ENCODE measurements around the gene UNC80. TPM values are rescaled to one million over a fixed set of nuclear protein-coding genes. Genes with fewer than 3 reads are reported as not detected.

The UNC80 gene
- total and polyA plus RNA-seq, 2 donors (not counting 3 experiments of a cell fraction or from before 2014, with no cell fraction given) = not detected

DNA sequence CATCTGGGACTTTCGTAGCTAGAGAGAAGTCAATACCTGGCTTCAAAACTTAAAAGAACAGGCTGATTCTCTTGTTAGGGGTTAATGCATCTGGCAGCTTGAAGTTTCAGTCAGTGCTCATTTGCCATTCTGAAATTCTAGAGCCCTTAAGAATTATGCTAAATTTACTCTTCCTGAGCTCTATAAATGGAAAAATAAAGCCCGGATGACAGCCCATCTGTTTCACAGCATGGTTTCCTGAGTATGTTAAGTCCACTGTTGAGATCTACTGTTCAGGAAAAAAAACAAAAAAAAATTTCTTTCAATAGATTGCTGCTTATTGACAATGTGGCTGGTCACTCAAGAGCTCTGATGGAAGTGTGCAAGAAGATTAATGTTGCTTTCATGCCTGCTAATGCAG, 129.5 kb downstream of the UNC80 start:
- Histone ChIP-seq H3K79me2 (ENCODE audit: control insufficient read depth, insufficient read depth, low read length) (no peaks in the 10 kb centered on the region), H3K9ac (replicated peaks; ENCODE audit: extremely low read depth, insufficient read depth, low read length) (no peak overlapping the region), H3K4me1 (ENCODE audit: control insufficient read depth, extremely low read depth, insufficient read depth, low read length) (no peaks in the 10 kb centered on the region), H3K4me3 (replicated peaks in 1 of 3; ENCODE audit: insufficient read depth in 1 of 3, low read depth in 1 of 3, low read length in 3 of 3) (no peak overlapping the region), H4K20me1 (replicated peaks; ENCODE audit: control insufficient read depth, extremely low read depth, insufficient read depth, low read length) (no peaks in the 10 kb centered on the region), H3K27me3 (ENCODE audit: control insufficient read depth in 2 of 2, insufficient read depth in 2 of 2, low read length in 2 of 2) (no peaks in the 10 kb centered on the region), H3K9me3 (replicated peaks; ENCODE audit: control insufficient read depth, insufficient read depth, low read length) (no peaks in the 10 kb centered on the region), H3K9me1 (replicated peaks; ENCODE audit: control insufficient read depth, extremely low read depth, insufficient read depth, low read length) (no peaks in the 10 kb centered on the region), H3K27ac (ENCODE audit: insufficient read depth, low read depth, low read length) (no peak overlapping the region), H3K36me3 (ENCODE audit: control insufficient read depth in 2 of 2, extremely low read depth in 1 of 2, insufficient read depth in 2 of 2, low read length in 2 of 2) (no peaks in the 10 kb centered on the region), H2AFZ (ENCODE audit: low read depth, low read length) (no peak overlapping the region), H3K4me2 (ENCODE audit: insufficient read depth, low read length) (no peak overlapping the region)
- CTCF ChIA-PET = no interaction called here
- TF ChIP-seq FOS (IDR thresholded peaks at IDR 0.05; ENCODE audit: borderline replicate concordance, insufficient read depth, low read length) (no peak), POLR2AphosphoS5 (IDR thresholded peaks at IDR 0.05; ENCODE audit: insufficient read depth, low read depth, low read length) (no peak), POLR2A (IDR thresholded peaks at IDR 0.05; ENCODE audit: low read depth, low read length) (no peak), JUN (IDR thresholded peaks at IDR 0.05; ENCODE audit: borderline replicate concordance, insufficient read depth, insufficient read length, low read depth) (no peak), MYC (IDR thresholded peaks at IDR 0.05; ENCODE audit: low read depth, low read length) (no peak), EZH2 (IDR thresholded peaks at IDR 0.05; ENCODE audit: borderline replicate concordance, low read depth, low read length, severe bottlenecking) (no peak), GATA2 (IDR thresholded peaks at IDR 0.05; ENCODE audit: insufficient read depth, insufficient read length, low read depth, low read length) (no peak)
- TF ChIP-seq, protein P1, sequence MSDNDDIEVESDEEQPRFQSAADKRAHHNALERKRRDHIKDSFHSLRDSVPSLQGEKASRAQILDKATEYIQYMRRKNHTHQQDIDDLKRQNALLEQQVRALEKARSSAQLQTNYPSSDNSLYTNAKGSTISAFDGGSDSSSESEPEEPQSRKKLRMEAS (IDR thresholded peaks at IDR 0.05; ENCODE audit: insufficient read depth, insufficient read length) = no peak
- TF ChIP-seq, protein P2, sequence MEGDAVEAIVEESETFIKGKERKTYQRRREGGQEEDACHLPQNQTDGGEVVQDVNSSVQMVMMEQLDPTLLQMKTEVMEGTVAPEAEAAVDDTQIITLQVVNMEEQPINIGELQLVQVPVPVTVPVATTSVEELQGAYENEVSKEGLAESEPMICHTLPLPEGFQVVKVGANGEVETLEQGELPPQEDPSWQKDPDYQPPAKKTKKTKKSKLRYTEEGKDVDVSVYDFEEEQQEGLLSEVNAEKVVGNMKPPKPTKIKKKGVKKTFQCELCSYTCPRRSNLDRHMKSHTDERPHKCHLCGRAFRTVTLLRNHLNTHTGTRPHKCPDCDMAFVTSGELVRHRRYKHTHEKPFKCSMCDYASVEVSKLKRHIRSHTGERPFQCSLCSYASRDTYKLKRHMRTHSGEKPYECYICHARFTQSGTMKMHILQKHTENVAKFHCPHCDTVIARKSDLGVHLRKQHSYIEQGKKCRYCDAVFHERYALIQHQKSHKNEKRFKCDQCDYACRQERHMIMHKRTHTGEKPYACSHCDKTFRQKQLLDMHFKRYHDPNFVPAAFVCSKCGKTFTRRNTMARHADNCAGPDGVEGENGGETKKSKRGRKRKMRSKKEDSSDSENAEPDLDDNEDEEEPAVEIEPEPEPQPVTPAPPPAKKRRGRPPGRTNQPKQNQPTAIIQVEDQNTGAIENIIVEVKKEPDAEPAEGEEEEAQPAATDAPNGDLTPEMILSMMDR (IDR thresholded peaks at IDR 0.05; ENCODE audit: extremely low read depth in 1 of 2, insufficient read depth in 1 of 2, low read depth in 1 of 2, low read length in 2 of 2) = no peak
- dilution Hi-C loops (cut with MboI; ENCODE audit: extremely low pct_ligation_motif_present, low sequenced_read_pairs) = no loop called here
- intact Hi-C loops (cut with micrococcal nuclease) = no loop called here
- BruUV-seq (replicated peaks) = no TSS peak
- POLR2A ChIA-PET = no interaction called here
- DNase-seq (ENCODE audit: low read depth, low spot score) (no peak), FAIRE-seq (no peak)

Measured in endothelial cell of umbilical vein (primary cell).